ENCODE data around the gene VPREB1.

DNA sequence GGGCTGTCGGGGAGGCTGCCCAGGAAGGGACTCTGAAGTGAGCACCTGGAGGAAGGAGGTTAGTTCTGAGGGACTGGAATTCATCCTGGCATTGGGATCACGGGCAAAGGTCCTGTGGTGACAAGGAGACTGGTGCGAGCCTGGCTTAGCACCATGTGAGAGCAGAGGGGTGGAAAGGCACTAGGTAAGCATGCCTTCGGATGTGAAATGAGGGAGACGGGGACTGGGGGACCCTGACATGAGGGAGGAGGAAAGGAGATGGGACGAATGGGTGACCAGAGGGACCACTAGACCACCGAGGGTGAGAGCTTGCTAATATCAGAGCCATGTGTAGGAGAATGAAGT, 3.1 kb upstream of the VPREB1 start:
- TF ChIP-seq, protein P1, sequence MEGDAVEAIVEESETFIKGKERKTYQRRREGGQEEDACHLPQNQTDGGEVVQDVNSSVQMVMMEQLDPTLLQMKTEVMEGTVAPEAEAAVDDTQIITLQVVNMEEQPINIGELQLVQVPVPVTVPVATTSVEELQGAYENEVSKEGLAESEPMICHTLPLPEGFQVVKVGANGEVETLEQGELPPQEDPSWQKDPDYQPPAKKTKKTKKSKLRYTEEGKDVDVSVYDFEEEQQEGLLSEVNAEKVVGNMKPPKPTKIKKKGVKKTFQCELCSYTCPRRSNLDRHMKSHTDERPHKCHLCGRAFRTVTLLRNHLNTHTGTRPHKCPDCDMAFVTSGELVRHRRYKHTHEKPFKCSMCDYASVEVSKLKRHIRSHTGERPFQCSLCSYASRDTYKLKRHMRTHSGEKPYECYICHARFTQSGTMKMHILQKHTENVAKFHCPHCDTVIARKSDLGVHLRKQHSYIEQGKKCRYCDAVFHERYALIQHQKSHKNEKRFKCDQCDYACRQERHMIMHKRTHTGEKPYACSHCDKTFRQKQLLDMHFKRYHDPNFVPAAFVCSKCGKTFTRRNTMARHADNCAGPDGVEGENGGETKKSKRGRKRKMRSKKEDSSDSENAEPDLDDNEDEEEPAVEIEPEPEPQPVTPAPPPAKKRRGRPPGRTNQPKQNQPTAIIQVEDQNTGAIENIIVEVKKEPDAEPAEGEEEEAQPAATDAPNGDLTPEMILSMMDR (IDR thresholded peaks at IDR 0.05; ENCODE audit: low read depth, low read length): no peak
- TF ChIP-seq POLR2A (IDR thresholded peaks at IDR 0.05; ENCODE audit: extremely low read depth, insufficient read length): no peak
- no peak for TF ChIP-seq MYC (IDR thresholded peaks at IDR 0.05; ENCODE audit: low read depth, low read length)

Measured in NB4 (cell line).